HG02610 (cell line): ENCODE data around the gene FAF1.

Experiments used
- ATAC-seq: cut with Tn5 transposase; IDR thresholded peaks from one replicate; pipeline ENCODE4 v1.9.1; 2021; ENCODE audit warnings: mild to moderate bottlenecking, moderate library complexity; ENCODE audit not compliant: unreplicated experiment

The FAF1 gene

DNA sequence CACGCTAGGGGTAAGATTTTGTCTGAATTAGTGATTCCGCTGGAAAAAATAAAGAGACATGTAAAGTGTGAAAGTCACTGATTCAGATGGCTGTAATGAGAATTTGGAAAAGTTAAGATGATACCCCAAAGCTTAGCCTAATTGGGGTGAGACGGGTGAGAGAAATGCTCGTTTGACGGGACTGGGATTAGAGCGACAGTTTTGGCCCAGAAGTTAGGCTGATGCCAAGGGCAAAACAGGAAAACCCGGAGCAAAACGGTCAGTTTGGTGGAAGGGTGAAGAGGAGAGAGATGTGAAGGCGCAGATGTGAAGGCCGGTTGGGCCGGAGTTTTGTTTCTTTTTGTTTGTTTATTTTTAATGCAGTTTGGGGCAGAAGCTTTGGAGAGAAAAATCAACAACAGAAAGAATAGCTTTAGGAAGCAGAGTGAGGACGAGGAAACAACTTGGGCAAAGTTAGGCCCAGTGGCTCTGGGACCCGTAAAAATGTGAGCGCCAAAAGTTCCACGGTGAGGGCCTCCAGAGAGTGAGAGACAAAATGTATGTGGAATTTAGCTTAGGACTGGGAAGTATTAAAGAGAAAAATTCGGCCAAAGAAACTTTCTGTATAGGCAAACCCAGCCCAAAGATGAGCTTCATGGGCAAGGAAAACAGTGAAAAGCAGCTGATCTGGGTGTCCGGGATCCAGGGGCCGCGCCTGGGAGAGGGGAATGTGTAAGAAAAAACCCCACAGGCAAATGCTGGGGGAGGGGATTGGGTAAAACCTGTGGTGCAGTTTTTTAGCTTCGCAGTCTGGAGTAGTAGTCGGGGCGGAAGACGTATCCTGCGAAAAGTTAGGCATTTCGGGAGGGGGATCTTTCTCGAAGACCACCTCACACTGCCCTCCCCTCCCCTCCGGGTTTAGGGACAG, 538.0 kb downstream of the FAF1 start:
- ATAC-seq, result no peak

DNA sequence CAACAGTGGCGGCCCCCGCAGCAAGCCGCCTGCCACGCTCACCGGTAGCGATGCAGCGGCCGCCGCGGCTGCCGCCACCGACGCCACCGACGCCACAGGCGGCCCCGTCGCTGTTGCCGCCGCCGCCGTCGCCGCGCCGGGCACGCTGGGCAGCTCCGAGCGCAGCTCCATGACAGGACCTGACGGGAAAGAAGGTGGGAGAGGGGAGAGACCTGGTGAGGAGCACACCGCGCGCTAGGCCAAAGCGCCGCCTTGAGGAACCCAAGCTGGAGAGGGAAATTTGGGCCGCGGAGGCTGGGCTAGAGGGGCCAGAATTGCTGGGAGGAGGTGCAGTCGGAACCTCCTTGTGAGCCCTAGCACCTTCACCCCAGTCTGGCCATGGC, 538.7 kb downstream of the FAF1 start:
- no peak for ATAC-seq

DNA sequence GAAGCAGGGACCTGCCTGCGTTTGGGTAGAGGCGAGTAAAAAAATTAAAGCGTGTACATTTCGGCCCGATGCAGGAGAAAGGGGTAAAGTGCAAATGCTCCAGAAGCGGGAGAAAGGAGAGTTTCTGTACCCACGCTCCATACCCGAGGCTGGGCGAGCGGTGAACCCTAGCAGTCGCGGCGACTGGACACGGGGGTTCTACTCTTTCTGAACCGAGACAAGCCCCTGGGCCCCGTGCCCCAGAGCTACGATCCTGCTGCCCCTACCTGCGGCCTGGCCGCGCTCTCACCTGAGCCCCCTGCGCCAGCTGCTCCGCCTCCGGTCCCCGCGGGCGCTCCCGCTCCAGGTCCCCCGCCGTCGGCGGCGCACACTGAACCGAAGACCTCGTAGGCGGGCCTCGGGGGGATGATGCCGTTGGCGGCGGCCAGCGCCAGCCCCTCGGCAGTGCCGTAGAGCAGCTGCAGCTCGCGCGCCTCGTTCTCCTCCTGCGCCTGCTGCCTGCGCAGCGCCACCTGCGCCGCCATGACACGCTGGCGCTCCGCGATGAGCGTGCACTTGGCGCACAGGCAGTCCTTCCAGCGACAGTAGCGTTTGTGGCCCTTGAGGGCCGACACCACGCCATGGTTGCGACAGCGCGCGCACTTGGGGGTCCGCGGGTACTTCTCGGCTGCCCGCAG, 539.2 kb downstream of the FAF1 start:
- no peak for ATAC-seq

DNA sequence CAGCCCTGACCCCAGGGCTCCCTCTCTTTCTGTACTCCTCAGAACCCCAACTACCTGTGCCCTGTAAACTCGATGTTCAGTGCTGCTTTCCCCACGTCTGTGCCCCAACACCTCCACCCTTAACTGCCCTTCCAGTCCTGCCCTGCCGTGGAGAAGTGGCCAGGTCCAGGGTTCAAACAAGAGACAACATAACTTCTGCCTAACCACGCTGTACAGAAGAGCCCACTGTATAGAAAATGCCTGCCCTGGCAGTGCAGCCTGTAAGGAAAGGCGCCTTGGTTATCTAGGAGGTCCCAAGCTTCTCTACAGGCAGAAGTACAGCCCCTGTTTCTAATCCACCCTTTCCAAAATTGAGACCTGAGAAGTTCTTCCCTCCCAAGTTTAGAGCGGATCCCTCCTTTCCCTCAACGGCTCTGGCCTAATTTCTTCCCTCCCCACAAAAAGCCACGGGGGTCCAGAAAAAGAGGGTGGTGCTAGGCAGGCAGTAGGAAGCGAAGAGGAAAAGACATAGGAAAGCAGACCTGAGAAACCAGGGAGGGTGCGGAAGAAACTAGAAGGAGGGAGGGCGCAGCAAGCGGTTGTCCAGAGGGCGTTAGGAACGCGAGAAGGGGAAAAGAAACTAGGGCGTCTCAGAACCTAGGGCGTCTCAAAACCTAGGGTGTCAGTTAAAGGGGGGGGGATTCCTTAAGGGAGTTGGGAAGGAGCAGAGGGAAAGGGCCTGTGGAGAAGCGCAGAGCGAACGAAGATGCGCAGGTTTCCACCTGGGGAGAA, 540.0 kb downstream of the FAF1 start:
- no peak for ATAC-seq

DNA sequence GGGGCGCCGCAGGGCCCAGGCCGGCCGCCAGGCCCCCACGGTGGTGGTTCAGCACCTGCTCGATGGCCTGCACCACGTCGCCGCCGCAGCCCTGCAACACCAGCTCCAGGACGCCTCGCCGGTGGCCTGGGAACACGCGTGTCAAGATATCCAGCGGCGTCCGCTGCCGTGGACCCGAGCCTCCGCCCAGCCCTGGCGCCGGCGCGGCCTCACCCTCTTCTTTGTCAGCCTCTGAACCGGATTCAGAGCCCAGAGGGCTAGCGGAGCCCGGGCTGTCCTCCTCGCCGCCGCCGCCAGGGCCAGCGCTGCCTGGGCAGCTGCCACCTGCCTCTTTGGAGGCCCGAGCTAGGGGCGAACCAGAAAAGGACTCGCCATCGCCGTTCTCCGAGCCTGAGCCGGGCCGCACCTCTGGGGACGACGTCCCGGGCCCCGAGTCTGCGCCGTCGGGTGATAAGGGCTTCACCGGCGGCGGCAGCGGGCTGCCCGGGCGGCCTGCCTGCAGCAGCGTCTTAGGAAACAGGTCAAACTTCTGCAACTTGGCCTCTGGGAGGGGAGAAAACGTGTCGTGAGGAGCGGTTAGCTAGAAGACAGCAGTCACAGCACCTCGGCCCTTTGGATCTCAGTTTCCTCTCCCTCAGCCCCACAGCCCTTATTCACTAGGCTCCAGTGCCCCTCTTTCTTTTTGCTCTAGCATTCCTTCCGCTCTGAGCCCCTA, 540.7 kb downstream of the FAF1 start:
- ATAC-seq, result no peak

DNA sequence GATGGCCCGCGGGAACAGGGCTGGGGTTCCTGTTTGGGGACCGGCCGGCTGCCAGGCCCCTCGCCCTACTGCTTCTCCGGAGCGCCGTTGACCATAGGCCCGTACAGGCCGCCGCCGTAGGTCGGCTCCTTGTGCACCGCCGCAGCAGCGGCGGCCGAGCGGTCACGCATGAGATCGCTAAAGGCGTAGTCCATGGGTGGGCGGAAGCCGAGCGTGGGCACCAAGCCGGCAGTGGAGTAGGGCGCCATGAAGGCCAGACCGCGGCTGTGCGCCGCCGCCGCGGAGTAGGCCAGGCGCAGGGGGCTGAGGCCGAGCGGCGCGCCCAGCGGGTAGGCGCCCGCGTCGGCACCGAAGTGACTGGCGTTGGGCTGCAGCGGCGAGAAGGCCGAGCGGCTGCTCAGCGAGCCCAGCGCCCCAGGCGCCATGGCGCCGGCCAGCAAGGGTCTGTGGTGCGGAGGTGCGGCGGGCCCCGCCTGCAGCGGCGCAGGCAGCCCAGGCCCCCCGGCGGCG, 541.4 kb downstream of the FAF1 start:
- no peak for ATAC-seq

DNA sequence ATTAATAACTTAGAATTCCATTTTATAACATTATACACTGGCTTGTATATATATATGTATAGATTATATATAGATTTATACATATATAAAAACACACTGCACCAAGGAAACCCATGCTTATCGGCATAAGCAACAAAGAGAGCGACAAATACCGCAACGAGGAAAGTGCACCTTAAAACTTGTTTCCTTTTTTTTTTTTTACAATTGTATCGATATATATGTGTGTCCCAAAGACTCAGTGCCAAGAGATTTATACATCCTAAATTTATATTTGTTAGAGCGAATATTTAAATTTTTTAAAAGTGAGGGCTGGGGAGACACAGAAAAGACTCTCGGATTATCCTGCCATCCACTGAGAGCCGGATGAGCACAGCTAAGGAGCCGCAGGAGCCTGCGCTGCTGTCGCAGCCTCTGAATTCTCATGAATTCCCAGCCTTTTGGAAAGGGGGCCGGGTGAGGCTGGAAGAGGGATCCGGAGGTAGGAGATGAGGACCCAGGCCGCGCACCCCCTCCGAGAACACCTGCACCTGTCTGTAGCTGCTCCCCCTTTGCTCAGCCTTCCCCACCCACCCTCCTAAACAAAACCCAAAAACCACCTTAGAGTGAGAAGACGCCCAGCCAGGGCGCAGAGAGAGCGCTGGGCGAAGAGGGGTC, 542.0 kb downstream of the FAF1 start:
- ATAC-seq, result no peak

DNA sequence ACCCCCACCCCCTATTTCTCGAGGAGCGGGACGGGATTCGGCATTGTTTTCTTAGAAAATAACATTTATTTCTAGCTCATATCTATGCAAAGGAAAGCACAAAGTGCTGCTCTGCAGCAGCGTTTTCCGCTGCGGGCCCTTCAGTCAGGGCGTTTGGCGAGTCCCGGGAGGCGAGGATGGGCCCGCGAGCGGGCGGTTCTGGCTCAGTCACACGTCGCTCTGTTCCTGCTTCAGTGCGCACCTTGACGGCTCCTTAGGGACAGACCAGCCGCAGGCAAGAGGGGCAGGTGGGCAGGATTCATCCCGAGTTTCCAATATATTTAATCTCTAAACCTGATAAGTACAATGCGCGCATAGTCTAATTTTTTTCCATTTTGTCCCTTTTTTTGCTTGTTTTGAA, 542.6 kb downstream of the FAF1 start:
- no peak for ATAC-seq

DNA sequence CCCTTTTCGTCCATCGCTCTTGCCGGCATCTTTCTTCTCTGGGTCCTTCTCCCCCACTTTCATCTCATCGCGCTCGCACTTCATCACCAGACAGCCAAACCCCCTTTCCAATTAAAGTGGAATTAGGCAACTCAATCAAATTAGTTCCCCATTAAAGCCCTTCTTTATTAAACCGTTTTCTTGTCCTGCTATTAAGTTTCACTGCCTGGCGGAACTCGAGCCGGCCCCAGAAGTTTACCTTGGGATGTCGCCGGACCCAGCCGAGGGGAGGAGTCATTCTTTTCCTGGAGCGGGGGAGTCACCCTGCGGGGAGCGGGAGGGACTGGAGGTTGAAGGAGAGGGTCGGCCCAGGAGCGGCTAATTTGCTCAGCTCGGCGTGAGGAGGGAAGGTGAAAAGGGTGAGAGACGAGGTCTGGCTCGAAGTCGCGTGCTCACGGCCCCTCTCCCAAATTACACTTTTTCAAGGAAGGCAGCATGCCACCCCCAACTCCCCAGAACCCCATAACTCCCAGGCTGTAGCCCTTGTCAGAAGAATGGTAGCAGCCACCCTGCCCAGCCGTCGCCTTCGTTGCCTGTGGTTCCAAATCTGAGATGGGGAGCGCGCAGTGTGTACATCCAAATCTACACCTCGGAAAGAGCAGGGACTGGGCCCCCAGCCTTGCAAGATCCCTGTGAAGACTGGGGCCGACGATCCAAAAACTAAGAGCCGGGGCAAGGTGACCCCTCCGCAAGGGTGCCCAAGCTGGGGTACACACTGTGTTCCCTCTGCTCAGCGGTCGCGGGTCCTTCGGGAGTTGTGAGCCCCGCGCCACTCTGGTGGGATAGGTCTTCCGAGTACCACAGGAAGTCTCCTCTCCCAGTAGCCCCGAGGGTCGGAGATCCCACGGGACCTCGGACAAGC, 543.3 kb downstream of the FAF1 start:
- no peak for ATAC-seq

DNA sequence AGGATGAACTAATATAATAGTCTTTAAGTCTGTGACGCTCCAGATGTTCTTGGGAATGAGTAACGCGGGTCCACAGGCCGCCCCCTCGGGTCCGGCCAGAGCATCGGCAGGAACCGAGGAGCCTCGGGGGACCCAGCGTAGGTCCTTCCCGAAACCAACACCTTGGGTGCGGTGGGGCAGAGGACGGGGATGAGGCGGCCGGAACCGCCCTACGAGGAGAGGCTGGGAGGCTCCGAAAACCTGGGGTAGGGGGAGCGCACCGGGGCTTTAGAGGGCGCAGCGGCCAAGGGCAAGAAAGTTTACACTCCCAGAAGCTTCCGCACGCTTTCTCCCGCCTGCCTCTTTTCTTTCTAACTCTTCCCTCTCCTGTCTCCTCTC, 543.9 kb downstream of the FAF1 start:
- no peak for ATAC-seq

DNA sequence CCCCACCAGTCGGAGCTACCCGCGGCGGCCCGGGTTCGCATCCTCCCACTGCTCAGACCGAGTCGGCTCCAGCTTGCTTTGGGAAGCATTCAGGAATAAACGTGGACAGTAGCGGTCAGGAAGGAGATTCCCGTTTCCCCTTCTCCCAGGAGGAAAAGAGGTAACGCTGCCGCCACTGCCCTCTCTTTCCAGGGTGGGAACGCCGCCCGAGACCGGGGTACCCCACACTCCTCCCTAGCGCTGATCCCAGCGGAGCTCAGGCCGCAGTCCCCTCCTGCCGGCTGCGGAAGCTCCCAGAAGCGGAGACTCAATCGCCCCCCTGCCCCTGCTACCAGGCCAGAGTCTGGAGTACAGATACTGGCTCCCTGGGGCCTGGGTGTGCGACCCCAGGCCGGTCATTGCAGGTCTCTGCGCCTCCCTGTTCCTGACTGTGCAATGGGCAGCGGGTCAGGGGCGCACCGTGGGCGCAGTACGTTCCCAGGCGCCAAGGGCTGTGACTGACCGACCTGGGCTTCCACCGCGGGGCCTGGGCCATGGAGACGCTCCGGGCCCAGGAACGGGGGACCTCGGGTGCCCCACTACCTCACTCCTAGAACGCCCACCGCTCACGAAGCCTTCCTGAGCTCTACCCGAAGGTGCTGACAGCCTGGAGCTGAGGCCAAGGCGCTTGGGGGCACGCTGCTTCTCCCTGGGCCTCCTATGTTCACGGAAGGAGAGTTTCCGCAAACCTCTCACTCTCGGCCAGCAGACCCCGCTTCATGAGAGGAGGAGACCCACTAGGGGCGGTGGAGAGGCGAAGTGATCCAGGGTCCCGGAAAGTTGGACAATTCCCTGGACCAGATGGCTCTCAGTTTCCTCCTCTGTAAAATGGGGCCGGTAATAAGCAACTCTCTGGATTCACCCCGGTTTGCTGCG, 544.6 kb downstream of the FAF1 start:
- no peak for ATAC-seq

DNA sequence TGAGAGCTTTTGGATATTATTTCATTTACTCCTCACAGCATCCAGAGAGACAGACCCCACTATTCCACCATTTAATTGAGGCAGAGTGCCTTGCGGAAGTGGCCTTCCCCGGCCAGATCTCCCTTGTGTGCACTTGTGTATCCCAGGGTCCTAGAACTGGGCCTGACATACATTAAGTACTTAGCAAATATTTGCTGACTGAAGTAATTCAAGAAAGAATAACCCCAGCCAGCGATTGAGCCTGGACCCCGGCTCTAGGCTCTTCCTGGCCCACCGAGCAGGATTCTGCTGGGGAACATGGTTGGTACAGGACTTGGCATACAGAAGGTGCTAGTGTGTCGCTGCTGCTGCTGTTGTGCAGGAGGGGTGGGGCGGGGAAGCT, 545.2 kb downstream of the FAF1 start:
- no peak for ATAC-seq

DNA sequence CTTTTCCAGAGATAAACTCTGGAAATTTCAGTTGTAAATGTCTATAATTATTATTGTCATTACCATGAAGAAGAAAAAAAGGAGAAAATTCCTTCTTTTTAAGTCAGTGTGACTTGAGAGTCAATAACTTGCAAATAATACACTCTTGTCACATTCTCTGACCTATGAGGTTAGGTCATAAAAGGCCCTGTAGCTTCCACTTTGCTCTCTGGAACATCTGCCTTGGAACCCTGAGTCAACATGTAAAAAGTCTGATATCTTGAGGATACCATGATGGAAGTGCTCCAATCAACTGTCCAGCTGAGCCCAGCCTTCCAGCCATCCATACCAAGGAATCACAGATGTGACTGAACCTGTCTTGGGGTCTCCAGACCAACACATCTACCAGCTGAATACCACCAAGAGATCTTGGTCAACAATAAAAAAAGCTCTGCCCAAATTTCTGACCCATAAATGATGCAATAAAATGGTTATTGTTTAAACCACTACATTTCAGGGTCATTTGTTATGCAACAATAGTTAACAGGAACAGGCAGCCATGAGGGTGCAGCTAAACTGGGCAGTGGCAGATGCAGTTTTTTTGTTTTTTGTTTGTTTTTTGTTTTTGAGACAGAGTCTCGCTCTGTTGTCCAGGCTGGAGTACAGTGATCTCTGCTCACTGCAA, 547.1 kb downstream of the FAF1 start:
- no peak for ATAC-seq

DNA sequence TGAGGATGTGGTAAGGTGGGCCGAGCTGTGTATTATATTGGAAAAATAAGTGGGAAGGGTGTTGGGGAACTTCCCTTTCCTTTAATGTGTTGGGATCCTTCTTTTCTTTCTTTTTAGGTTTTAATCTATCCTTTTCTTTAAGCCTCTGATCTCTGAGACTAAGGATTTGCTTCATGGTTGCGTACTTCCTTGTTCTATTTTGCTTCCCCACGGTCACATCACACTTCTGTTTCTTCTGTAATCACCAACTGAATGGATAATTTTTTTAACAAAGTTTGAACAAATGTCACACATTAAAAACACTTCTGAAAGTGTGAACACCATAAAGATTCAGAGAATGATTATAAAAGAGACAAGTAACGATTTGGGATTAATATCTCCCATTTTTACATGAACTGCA, 554.3 kb downstream of the FAF1 start:
- no peak for ATAC-seq

DNA sequence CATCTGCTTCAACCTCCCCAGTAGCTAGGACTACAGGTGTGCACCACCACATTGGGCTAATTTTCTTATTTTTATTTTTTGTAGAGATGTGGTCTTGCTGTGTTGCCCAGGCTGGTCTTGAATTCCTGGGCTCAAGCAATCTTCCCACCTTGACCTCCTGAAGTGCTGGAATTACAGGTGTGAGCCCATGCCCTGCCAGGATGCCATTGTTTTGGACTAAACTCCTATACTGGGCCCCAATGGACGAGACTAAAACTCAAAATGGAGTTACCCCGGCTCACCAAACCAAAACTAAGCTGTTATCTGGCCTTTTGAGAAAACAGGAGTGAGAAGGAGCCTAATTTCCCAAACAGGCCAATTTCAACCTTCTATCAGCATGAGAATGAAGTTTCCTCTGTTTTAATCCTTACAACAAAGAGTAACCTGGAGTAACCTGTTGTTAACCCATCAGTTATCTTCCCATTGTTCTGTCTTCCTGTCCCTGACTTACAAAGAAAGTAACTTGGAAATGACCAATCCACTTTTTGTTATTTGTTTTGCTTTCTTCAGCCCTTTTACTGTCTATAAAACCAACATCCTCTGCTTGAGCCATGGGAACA, 566.4 kb downstream of the FAF1 start:
- no peak for ATAC-seq
